IPS-20b (cell line): ENCODE measurements around the gene SNCB.

Experiments used
- H3K27ac ChIP-seq: one replicate; pipeline ENCODE4 v1.5.1; 2013; ENCODE audit warnings: low read length
- H3K27me3 ChIP-seq: 2 replicates; pipeline ENCODE4 v1.6.1; 2013; ENCODE audit warnings: mild to moderate bottlenecking, low read length, inconsistent platforms; ENCODE audit not compliant: insufficient read depth
- H3K36me3 ChIP-seq: 2 replicates; pipeline ENCODE4 v1.6.1; 2013; ENCODE audit warnings: low read depth, mild to moderate bottlenecking, inconsistent platforms, low read length, moderate library complexity; ENCODE audit not compliant: insufficient read depth
- H3K4me1 ChIP-seq: 2 replicates; pipeline ENCODE4 v1.6.1; 2013; ENCODE audit warnings: mild to moderate bottlenecking, control low read depth, inconsistent platforms, low read length, moderate library complexity; ENCODE audit not compliant: insufficient read depth
- H3K4me3 ChIP-seq: 2 replicates; pipeline ENCODE4 v1.5.1; 2013; ENCODE audit warnings: mild to moderate bottlenecking, low read length, inconsistent platforms
- H3K9ac ChIP-seq: 2 replicates; pipeline ENCODE4 v1.6.1; 2013; ENCODE audit warnings: low read depth, mild to moderate bottlenecking, inconsistent platforms, low read length, moderate library complexity
- H3K9me3 ChIP-seq: 2 replicates; pipeline ENCODE4 v1.6.1; 2013; ENCODE audit warnings: mild to moderate bottlenecking, low read depth, low read length, inconsistent platforms; ENCODE audit not compliant: insufficient read depth

SNCB gene

GRCh38 chr5:176575488-176576422, 54.6 kb downstream of the SNCB start:
- Histone ChIP-seq H3K4me1 (no peaks in the 10 kb centered on the region), H3K36me3 (no peaks in the 10 kb centered on the region), H3K4me3 (no peak overlapping the region), H3K9ac (no peak overlapping the region), H3K9me3 (no peaks in the 10 kb centered on the region), H3K27me3 (peaks cover 7% of the 10 kb centered on the region; the same call in 1 of the 2 replicates), H3K27ac (no peak overlapping the region)

GRCh38 chr5:176575066-176575465, 55.3 kb downstream of the SNCB start:
- peaks cover 7% of the 10 kb centered on the region; the same call in 1 of the 2 replicates for H3K27me3 ChIP-seq
- no peak overlapping the region for H3K4me3 ChIP-seq
- H3K27ac ChIP-seq = no peak overlapping the region
- no peaks in the 10 kb centered on the region for H3K4me1 ChIP-seq
- H3K36me3 ChIP-seq = no peaks in the 10 kb centered on the region
- H3K9me3 ChIP-seq = no peaks in the 10 kb centered on the region
- no peak overlapping the region for H3K9ac ChIP-seq

- Histone ChIP-seq H3K27me3 (peaks cover 5% of the 10 kb centered on the region; the same call in 1 of the 2 replicates), H3K4me3 (no peak overlapping the region), H3K4me1 (no peaks in the 10 kb centered on the region), H3K9me3 (no peaks in the 10 kb centered on the region), H3K9ac (no peak overlapping the region), H3K36me3 (no peaks in the 10 kb centered on the region), H3K27ac (no peak overlapping the region)
Observed at GRCh38 chr5:176574297-176574591, 56.1 kb downstream of the SNCB start.

- Histone ChIP-seq H3K4me1 (no peaks in the 10 kb centered on the region), H3K27me3 (no peaks in the 10 kb centered on the region), H3K27ac (no peak overlapping the region), H3K9me3 (no peaks in the 10 kb centered on the region), H3K4me3 (no peak overlapping the region), H3K9ac (no peak overlapping the region), H3K36me3 (no peaks in the 10 kb centered on the region)
Observed at GRCh38 chr5:176573564-176574296, 56.6 kb downstream of the SNCB start.
